Measurements from ENCODE around the gene PREX1.

Gene PREX1

DNA sequence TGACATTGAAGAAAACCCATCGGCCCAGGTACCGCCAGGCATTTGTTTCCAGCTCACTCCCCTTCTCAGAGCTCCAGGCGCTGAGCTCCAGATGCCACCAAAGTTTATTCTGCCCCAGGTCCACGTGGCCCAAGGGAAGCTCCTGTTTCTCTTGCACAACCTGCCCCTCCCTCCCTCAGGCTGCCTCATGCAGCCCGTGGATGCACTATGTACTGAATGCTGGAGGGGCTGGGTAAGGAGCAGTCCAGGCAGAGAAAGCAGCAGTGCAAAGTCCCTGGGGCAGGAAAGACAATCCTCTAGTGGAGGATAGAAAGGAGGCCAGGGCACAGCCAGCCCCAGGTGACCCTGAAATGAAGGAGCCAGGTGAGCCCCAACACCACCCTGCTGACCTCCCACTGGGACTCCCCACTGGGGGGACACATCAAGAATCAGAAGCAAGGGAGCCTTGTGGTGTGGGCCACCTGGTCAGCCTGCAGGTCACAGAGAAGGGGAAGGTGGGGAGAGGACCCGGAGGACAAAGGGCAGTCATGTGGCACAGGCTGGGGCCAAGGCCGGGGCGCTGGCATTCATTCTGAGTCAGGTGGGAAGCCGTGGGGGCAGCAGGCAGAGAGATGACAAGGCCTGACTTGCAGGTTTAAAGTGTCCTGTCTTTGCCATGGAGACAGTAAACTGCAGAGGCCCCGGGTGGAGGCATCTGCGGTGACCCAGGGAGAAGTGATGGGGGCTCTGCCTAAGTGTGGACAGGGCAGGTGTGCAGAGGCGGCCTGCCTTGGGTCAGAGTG lies 230.1 kb downstream of the PREX1 start:
- DNase-seq, result no peak

DNA sequence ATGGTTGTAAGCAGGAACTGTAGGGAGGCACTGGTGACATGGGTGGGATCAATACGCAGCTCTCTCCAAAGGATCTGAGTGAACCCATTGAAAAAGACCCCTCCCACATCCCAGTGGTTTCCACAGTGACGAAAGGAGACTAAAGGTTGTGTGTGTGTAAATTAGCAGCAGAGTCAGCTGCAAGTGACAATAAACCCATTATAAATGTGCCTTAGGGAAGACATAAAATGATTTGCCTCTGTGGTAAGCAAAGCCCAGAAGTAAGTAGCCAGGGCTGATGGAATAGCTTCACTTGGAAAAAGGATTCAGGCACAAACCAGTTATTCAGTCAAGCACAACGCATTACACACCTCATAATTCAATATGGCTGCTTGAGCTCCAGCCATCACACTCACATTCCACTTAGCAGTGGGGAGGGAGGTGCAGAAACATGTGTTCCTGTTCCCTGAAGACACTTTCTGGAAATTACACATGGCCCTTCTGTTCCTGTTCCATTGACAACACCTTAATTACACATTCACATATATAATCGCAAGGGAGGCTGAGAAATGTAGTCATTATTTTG lies 231.4 kb downstream of the PREX1 start:
- no peak for DNase-seq

DNA sequence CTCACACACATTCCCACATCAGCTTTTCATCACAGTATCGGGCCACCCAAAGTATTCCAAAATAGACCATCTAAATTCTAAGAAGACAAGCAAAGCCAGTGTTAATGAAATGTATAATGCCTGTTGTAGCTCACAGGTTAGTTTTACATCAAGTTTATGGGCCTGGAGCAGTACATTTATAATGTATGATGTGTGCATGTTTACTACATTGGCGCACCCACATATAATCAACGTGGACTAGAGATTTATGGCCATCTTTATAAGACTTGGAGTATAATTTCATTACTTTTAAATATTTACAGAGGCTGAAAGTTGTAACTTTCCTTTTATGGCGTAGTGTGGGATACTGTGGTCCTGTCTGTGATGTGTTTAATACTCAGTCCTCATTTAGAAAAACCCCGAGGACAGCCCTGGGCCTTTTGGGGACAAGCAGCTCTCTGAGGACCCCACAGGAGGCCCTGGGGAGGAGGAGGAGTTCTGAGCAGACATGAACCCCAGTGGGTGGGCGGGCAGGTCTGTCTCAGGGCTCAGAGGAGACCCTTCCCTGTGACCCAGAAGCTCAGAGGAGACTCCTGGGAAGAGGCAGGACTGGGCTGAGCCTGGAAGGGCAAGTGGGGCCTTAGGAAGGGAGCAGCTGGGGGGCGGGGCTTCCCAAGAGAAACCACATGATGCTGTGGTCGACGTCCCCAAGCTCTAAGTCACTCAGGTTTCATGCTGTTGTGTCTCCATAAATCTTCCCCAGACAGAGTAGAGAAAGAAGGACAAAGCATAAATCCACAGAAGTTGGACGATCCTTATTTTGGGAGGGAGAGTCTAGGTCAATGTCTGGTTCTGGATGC lies 232.1 kb downstream of the PREX1 start:
- no peak for DNase-seq

DNA sequence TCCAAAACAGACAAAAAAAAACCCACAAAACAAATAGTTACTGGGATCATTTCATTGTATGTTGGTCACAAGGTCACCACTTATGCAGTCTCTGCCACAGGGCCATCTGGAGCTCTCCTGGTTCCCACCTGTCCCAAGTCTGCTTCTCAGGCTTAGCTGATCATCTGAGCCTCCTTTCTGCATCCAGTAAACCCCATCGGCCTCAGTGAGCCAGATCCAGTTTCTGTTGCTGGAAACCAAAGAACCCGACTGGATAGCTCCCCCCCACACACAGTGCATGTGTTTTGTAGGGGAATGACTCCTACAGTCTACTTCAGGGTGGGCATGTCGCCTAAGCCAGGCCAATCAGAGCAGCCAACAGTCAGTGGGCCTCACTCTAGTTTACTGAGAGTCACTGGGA lies 233.3 kb downstream of the PREX1 start:
- no peak for DNase-seq

GRCh38 chr20:48592107-48592940 lies 235.5 kb downstream of the PREX1 start:
- DNase-seq, result no peak

DNA sequence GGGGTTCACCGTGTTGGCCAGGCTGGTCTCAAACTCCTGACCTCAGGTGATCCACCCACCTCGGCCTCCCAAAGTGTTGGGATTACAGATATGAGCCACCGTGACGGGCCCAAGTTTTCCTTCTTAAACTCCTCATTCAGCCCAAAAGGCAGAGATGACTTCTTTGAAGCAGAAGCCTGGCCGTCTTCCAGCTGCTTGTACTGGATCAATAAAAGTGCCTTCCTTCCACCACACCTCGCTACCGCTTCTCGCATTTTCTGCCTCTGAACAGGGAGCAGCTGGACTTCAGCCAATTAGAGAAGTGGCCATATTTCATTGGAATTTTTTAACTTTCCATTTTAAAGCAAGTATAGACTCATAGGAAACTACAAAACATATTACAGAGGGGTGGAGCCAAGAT lies 241.1 kb downstream of the PREX1 start:
- no peak for DNase-seq

GRCh38 chr20:48585061-48585870 lies 242.5 kb downstream of the PREX1 start:
- DNase-seq, result no peak

DNA sequence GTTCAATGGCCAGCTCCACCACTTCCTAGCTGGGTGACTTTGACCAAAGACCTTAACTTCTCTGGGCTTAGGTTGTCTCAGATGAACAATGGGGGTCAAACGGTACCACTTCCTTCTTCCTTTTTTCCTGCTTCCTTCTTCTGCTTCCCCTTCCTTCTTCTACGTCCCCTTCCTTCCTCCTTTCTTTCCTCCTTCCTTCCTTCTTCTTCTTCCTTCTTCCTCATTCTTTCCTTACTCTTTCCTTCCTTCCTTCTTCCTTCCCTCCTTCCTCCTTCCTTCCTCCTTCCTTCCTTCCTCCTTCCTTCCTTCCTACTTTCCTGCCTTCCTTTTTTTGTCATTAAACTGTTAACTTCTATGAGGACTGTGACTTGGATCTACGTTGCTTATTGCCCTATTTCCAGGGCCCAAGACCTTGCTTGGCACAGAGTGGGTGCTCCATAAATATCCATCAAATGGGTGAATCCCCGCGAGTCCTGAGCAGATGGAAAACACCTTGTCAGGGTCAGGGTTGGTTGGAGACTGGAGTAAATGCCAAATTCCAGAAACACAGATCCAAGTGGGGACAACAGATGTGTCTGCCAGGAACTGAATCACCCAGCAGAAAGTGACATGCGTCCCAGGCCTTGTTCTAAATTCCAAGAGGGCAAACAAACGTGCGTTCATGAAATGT lies 243.3 kb downstream of the PREX1 start:
- no peak for DNase-seq

- DNase-seq, result no peak
Observed at GRCh38 chr20:48583801-48584200, 244.0 kb downstream of the PREX1 start.

DNA sequence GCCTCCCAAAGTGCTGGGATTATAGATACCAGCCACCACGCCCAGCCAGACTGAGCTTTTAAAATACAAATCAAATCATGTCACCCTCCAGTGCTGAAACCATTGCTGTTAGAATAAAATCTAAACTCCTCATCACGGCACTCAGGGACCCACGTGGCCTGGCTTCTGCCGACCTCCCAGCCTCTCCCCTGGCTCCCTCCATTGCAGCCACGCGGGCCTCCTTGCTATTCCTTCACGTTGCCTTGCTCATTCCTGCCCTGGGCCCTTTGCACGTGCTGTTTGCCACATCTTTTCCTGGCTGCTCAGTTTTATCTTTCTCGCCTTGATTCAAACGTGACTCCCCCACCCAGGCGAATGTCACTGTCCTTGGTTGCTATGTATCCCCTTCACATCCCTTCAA lies 244.6 kb downstream of the PREX1 start:
- no peak for DNase-seq

DNA sequence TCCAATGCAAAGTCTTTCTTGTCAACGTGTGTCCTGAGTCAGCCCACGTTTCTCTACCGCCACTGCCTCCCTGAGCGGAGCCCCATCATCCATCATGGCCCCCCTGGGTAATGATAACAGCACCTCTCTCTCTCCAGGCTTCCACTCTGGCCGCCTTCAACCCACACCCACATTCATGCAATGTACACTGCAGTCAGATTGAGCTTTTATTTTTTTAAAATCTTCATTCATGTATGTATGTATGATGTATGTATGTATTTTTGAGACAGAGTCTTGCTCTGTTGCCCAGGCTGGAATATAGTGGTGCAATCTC lies 245.2 kb downstream of the PREX1 start:
- no peak for DNase-seq

DNA sequence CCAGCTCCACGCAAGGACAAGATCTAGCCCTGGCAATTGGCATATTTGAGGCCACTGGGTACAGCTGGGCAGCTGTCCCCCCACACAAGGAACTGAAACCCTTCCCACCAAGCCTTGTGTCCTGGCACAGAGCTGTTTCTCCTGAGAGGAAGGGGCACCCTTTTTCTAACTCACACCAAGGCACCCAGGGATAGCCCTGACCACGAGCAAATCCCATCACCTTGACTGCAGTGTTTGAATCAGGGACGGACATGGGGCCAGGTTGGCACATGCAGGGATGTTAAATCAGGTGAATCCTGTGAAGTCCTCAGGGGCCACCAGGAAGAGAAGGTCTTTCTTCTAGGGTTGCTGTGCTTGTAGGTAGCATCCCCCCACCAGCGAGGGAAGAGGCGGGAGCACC lies 246.6 kb downstream of the PREX1 start:
- DNase-seq, result no peak

- no peak for DNase-seq
Observed at GRCh38 chr20:48578397-48579098, 249.3 kb downstream of the PREX1 start.

- no peak for DNase-seq
Observed at GRCh38 chr20:48577557-48577956, 250.2 kb downstream of the PREX1 start.

DNA sequence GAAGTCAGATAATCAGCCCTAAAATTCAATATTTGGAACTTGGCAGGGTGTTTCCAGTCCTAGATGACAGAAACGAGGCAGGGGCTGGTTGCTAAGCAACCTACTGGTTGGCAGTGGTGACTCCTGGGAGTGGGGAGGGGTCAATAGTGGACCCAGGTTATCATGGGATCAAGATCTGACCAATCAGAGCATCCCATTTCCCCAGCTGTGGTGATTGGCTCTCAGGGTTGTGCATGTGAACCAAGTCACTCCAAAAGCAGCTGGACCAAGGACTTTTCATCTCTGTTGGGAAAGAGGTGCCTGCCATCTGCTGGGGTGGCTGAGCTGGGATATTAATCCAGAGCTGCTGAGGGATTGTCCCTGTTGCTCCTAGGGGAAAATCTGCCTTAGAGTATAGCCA lies 253.4 kb downstream of the PREX1 start:
- DNase-seq, result no peak

Data from activated naive CD4-positive, alpha-beta T cell treated with anti-CD3 and anti-CD28 coated beads, Interleukin-2, amount 50 U/mL, for 16 hours (primary cell).